ENCODE data around the gene ZCCHC10.
A peak's percentile ranks its signal among the peaks of the same experiment; 100 is the strongest.
"Not testable (repeated sequence)": the region's sequence is repeated elsewhere in the genome, so short reads cannot be mapped to it uniquely, and the experiment has no call there.

The ZCCHC10 gene

DNA sequence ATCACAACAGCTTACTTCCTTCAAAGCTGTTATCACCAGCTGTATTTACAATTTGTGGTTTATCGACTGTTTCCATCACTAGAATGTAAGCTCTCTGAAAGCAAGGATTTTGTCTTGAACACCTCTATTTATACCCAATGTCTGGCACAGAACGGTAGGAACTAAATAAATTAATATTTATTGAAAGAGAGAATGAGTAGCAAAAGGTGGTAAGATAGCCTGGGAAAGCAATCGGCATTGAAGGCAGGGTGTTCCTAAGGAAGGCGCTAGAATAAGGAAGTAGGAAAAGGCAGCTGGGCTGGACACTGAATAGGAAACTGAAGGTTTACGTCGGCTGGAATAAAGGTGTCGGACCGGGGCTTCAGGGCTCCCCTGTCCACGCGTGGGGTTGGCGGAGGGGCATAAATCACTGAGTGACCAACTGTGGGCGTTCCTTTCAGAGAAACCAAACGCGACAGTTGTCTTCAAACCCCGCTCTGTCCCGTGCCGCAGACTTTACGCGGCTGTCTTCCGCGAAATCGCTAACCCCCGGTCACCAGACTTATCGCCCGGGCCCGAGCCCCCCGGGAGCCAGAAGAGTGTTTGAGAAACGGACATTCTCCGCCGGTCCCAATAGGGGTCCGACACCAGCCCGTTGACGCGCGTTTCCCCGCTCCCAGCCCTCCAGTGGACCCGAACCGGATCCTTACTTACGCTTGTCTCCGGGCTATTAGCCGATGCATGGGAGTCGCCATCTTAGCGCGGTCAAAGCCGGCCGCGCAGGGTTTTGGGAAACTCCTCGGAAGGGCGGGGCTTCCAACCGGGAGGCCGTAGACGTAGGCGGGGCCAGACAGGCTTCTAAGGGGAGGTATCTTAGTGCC is at the start of gene ZCCHC10:
ZCCHC10 (minus strand) TSS at position 746 of the 860 bp plus-strand sequence; CDS start at position 734, 12 bp downstream.
- DNase-seq: peak; percentile 88

DNA sequence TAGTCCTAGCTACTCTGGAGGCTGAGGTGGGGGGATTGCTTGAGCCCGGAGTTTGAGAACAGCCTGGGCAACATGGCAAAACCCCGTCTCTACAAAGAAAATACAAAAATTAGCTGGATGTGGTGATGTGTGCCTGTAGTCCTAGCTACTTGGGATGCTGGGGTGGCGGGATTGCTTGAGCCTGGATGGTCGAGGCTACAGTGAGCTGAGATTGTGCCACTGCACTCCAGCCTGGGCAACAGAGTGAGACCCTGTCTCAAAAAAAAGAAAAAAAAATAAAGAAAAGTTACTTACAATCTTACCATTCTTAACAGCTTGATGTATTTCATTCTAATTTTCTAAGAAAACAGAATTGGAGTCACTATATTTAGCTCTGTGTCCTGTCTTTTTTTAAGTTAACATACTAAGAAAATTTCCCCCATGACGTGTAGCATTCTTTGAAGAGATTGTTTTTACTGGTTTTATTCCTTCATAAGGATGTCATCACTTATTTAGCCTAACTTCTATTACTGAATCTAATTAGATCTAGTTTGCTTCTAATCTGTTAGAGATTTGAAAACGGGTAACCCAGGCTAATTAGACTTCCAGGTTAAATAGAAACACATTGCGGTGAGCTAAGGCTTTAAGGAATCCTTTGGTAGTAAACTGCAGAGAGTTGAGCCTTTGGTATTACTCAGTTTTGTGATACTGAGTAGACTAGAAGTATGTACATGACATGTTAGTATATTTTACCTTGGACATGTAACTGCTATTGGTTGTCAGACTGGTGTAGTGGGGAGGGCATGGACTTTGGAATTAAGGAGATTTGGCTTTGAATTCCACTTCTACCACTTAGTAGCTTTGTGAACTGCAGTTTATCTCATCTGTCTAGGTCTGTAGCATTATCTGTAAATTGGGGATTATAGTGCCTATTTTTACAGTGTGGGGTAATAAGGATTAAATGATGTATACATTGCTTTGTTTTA is 49.5 kb upstream of the ZCCHC10 start:
- DNase-seq: no peak

DNA sequence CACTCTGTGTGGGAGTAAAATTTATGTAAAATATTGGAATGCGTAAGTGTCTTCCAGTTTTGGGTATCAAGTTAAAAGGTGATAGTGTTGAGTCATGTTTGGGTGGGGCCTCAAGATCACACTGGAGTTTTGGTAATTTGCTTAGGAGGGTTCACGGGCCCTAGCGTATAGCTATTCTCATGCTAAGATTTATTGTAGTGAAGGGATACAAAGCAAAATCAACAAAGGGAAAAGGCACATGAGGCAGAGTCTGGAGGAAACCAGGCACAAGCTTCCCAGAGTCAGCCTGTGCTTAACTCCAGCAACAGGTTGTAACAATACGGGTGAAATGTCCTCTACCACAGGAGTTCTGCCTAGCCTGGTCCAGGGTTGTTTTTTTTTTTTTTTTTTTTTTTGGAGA is 45.7 kb upstream of the ZCCHC10 start:
- DNase-seq: no peak

DNA sequence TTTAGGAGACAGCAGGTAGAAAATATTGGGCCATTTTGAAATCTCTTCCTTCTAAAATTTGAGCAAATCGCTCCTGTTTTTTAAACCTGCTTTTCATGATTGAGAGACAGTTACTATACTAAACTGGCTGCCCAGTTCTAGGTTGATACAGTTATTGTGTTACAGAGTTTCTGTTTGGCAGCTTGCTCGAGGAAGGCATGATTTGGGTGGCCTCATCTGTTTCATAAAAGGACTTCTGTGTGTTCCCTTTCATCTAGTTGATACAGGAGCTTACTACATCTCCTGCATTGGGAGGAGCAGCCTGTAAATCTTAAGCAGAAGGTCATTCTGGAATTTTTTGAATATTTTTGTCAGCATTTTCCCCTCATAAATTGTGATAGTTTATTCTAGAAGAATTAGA is 39.7 kb upstream of the ZCCHC10 start:
- no peak for DNase-seq

DNA sequence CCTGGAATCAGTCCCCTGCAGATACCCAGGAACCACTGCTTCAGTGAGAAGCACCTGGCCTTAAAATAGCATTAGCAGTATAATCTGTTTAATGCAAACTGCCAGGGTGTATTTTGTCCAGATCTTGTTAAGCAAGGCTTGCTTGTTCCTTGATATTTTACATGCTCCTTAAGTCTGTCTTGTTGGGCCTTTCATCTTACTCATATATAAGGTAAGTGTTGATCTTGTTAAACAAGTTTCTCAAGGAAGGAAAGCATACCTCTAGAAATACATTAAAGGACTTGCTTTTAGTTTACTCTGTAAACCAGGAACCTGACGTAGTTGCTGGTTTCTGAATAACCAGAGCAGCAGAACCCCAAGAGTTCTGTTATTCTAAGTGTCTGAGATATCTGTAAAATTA is 39.1 kb upstream of the ZCCHC10 start:
- DNase-seq: no peak

DNA sequence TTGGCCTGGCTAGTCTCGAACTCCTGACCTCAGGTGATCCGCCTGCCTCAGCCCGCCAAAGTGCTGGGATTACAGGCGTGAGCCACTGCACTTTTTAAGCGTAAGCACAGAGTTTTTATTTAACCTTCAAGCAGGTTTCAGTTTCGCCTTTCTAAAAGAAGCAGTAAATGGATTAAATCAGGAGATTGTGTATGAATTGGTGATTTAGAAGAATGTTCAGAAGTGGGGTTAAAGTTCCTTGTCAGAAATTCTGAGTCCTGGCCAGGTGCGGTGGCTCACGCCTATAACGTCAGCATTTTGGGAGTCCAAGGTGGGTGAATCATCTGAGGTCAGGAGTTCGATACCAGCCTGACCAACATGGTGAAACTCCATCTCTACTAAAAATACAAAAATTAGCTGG is 37.6 kb upstream of the ZCCHC10 start:
- DNase-seq: no peak

DNA sequence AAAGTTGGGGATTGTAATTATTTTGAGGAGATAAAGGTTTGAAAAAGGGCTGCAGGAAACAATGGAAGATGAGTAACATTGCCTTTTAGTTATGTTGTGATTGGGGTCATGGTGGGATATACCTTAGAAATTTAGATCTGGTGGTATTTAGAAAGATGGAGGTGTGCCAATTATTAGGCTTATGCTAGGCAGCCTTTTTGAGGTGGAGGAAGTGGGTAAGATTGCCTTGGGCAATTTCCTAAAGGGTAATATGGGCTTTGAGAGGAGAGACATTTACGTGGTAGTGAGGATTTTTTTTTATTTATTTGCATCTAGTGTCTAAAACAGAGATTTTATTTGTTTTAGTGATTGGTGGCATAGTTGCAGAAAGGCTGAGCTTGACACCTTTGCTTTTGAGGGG is 35.9 kb upstream of the ZCCHC10 start:
- no peak for DNase-seq

DNA sequence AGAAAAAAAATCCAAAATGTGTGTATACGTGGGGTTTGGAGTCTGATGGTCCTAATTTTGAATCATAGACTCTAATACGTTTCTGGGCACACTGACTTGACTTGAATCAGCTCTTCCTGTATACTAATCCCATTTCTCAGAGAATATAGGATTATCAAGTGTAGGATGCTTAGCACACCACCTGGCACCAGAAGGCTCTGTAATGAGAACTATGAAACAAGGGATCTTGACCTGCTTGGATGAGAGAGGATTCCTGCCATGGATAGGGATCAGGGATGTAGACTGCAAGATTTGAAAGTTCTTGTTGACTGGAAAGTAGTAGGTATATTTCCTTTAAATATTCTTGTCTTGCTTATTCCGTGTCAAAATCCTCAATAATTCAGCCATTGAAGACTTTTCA is 33.3 kb upstream of the ZCCHC10 start:
- DNase-seq: no peak

DNA sequence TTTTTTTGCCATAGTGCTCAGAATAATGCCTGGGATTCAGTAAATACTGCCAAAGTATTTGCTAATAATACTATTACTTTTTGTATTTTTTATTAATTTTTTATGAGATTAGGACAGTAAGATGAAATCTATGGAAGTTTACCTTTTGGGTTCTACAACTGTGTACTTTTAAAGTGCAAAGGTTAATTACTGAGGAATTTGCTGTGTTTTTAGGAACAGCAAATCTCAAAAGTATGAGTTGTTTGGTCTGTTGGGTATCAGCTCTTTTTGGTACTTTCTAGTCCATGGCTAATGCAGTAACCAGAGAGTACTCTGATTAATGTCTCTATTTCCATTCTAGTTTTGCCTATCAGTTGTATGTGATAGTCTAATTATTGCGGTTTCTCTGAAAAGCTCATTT is 30.5 kb upstream of the ZCCHC10 start:
- DNase-seq: no peak

DNA sequence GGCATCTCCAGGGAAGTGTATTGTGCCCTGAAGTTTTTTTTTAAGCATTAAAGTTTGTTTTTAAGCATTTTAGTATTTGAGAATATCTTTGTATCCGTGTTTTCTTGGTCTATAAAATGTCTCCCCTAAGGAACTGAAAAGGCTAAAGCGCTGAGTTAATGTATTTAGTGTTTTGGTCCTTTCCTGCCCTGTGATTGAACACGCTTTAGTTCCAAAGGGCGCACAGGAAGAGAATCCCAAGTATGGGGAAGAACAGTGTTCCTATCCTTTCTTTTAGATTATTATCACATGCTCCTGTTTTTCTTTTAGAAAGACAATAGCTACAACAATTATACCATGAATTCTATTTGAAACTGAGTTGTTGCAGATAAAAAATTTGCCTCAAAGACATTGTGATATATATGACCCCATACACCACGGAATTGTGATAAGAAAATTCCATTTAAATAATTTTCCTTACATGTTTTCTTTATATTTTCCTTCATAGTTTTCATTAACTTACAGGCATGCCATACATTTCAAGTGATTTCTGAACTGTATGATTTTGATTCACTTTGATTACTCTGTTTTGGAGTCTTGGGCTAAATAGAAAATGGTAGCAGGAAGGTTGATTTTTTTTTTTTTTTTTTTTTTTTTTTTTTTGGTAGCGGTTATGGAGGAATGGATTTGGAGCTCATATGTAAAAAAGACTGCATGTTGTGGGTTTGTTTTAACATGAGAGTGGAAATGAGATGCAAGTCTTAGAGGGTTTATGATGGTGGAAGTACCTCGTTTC is 28.5 kb upstream of the ZCCHC10 start:
- DNase-seq: no peak

DNA sequence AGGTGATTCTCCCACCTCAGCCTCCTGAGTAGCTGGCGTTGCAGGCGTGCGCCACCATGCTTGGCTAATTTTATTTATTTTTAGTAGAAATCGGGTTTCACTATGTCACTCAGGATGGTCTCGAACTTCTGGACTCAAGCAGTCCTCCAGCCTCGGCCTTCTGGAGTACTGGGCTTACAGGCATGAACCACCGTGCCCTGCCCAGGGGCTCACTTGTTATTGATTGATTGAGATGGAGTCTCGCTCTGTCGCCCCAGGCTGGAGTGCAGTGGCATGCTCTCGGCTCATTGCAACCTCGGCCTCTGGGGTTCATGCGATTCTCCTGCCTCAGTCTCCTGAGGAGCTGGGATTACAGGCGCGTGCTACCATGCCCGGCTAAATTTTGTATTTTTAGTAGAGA is 27.1 kb upstream of the ZCCHC10 start:
- DNase-seq: no peak

DNA sequence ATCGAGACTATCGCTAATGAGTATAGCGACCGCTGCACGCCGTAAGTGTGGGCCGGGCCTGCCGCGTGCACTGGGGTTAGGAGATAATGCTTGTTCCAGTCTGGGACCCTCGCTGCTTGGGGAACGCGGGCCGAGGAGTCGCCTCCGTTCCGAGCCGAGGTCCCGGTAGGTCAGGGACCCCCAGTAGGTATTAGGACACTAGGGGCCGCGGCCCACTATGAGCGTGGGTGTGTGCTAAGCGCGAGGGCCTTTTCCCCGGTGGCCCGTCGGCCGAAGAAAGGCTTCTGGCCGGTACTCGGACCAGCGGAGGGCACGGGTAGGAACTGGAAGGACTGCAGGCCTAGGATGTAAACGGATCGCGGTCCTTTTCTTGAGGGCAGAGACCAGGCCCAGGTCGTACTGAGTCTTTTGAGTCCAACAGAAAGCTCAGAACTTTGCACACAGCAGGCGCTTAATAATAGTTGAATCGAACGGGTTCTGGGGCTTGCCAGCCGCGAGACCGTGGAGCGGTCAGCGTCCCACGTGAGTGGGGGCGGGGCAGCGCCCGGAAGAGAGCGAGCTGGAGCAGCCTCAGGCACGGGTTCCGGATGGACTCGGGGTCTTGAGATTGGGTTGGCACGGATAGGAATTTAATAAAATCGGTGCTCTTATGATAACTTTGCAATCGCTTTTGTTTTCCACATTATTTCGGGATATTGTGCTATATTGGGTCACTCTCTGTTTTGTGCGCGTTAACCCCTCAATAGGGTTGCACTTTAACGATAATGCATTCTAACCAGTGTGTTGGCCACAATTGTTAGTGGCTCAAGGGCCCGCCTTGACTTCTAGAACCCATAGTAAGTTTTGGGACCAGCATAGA is 26.2 kb upstream of the ZCCHC10 start:
- no peak for DNase-seq

DNA sequence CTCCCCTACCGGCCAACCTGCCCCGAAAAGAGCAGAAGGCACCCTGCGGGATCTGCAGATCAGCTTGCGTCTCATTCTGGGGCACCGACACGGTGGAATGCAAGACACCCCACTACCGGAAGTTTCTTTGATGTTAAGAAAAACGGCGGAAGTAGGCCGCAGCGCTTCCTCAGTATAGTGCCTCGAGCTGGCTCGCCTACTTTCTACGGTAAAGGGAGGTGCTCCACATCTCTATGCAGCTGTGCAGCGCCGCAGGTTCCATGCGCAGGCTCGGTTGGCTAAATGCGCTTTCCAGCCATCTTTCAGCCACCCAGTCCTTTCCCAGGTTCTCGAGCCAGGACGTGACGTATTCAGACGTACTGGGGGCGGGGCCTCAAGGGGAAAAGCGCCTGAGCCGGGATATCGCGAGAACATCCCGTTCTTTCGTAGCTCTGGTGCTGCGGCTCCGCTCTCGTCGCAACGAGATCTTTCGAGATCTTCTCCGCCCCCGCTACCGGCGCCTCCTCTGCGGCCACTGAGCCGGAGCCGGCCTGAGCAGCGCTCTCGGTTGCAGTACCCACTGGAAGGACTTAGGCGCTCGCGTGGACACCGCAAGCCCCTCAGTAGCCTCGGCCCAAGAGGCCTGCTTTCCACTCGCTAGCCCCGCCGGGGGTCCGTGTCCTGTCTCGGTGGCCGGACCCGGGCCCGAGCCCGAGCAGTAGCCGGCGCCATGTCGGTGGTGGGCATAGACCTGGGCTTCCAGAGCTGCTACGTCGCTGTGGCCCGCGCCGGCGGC is 25.4 kb upstream of the ZCCHC10 start, which contains the start of gene HSPA4:
HSPA4 (plus strand) TSS at position 472 of the 775 bp plus-strand sequence; CDS start at position 710, 238 bp downstream.
- peak; percentile 96 for DNase-seq

DNA sequence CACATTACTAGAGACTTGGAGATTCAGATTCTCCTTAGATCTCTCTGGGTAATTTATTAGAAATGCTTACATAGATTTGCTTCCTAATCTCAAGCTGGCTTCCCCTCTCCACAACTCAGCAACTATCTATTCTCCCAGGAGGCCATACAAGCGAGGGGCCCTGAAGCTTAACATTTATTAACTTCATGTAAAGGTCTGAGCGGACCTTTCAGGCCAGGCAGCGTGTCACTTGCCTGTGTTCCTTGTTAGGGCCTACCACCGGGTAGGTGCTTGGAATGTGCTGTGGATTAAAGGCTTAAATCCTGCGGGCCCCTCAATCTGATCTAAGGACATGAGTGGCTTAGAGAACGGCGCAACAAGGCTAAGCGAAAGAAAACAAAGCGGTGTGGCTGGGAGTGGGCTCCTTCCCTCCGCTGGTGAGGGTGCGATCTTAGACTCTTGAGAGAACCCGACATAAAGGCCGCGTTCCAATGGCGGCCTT is 24.8 kb upstream of the ZCCHC10 start:
- DNase-seq: no peak

DNA sequence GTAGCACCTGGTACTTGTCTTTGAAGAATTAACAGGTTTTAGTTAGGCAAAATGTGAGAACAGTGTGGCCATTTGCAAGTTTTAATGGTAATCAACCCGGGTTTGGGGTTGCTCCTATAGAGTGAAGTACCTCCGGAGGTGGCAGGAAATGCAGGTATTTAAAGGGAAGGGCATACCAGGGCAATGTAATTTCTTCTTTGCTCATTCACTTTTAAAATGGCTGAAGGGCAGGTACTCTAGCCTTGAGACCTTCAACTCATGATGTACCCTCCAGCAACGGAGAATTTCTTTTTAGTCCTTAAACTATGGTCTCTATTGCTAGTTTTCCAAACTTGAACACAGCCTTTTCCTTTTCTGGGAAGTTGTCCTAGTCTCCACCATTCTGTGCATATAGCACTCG is 24.2 kb upstream of the ZCCHC10 start:
- no peak for DNase-seq

DNA sequence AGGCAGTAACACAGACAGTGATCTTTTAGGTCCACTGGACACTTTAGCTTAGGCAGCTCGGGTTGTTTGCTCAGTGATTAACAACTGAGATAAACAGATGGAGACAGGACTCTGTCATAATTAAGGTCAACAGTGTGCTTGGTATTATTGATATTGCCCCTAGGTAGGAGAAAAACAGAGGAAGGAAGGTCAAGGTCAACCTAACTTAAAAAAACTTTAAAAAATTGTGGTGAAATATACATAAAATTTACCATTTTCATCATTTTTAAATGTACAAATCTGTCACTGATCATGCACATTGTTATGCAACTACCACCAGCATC is 23.3 kb upstream of the ZCCHC10 start:
- DNase-seq: peak; percentile 82

DNA sequence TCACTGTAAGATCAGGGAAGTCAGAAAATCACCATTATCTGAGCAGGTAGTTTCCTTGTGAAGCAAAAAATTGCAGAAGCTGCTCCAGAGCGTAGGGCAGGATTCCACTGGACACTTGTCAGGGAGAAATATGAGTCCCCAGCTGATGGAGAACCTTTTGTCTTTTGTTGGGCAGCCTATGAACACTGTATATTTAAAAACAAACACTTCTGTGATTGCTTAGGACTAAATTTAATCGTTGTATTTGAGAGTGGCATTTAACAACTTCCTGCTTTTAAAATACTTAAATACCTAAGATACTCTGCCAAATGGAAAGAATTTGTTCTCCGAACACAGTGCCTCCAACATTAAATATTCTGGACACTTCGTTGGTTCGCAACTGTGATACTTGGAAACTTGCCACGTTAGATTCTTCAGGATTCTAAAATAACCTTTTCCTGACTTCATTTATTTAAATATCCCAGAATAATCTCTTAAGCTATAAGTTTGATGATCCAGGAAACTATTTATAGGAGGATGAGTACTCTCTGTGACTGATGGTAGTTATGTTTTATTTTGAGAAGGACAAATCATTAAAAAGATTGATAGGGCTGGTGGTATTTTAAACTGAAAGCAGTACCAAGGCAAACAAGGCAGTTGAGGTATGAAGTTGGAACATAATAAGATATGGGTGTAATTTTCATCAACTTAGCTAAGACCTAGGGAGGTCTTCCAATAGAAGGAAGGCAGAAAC is 22.8 kb upstream of the ZCCHC10 start:
- no peak for DNase-seq

DNA sequence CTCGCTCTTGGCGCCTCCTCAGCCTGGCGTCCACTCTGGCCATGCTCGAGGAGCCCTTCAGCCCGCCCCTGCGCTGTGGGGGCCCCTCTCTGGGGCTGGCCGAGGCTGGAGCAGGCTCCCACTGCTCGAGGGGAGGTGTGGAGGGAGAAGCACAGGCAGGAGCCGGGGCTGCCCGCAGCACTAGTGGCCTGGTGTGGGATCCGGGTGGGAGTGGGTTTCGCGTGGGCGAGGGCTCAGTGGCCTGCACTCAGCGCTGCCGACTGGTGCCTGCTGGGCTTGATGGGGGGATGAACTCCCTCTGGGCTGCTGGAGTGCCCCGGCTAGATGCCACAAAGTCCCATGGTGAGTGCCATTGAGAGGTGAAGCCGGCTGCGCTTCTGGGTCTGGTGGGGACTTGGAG is 21.1 kb upstream of the ZCCHC10 start:
- no peak for DNase-seq

DNA sequence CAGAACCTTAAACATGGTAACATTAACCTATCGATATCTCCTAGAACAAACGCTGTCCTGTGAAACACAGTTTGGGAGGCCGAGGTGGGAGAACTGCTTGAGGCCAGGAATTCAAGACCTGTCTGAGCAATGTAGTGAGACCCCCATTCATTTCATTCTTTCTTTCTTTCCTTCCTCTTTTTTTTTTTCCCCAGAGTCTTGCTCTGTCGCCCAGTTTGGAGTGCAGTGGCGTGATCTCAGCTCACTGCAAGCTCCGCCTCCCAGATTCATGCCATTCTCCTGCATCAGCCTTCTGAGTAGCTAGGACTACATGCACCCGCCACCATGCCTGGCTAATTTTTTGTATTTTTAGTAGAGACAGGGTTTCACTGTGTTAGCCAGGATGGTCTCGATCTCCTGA is 20.2 kb upstream of the ZCCHC10 start:
- not testable (repeated sequence) for DNase-seq

DNA sequence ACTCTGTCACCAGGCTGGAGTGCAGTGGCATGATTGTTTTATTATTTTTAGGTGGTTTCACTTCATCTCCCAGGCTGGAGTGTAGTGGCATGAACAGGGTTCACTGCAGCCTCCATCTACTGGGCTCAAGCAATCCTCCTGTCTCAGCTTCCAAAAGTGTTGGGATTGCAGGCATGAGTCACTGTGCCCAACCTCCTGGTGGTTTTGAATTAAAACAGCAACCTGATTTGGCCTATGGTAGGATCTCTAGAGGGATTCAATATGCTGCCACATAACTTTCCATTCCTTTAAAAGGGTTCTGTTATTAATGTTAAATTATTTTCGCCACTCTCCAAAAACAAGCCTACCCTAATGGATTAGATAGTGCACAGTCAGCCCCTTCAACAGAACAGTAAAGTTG is 15.6 kb upstream of the ZCCHC10 start:
- DNase-seq: no peak
